ENCODE results near the gene SH3BGRL2. TPM values are rescaled to one million over a fixed set of nuclear protein-coding genes. Genes with fewer than 3 reads are reported as not detected.
A peak's percentile ranks its signal among the peaks of the same experiment; 100 is the strongest.

SH3BGRL2 gene
- 21.2 TPM for total RNA-seq

DNA sequence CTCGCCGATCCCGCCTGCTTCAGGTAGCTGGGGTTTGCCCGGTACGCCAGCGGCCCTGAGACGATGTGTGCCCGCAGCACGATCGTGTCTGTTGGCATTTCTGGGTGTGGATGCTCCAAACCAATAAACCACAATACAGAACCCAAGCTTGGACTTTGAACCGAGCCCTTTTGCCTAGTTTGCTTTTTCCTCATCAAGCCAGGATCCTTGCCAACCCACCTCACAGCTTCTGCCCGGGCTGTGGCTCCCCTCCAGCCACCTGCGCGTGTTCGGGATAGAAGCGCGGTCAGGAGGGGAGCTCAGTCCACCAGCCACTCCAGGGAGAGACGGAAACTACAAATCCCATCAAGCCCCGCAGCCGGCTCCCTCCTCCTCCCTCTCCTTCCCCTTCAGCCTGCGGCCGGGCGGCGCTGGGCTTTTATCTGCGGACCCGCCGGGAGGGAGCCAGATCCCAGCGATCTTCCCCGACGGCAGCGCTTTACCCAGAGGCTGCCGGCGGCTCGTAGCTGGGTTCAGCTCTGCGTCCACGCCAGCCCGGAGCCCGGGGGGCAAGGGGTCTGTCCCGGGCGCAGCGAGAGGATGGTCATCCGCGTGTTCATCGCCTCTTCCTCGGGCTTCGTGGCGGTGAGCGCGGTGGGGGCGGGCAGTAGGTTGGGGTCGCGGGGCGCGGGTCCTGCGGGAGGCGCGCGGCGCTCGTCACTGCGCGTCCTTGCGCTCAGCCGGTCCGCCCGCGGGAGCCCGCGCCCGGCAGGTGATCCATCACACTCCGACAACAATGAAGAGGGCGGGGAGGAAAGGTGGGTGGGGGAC lies at the start of gene SH3BGRL2:
TSS of gene SH3BGRL2 (plus strand) at position 447 of the 810 bp plus-strand sequence. CDS start at position 580, 133 bp downstream.
- peak; percentile 72 for DNase-seq

DNA sequence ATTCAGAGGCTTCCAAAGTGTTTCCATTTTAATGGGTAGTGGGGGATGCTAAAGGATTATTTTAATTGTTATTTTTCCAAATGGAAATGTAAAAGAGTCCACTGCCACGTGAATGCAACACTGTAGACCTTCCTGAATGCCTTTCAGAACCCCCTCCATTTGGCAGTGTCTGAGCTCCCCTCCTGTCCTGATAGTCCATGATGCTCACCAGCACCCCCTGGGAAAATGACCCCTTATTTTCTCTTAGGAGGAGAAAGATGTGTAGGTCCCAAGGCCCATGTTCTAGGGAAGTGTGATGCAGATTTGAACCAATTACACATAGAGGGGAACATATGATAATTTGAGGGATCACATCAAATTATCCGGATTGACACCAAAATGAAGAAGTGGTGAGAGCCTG lies 46.8 kb upstream of the SH3BGRL2 start:
- DNase-seq, result no peak

DNA sequence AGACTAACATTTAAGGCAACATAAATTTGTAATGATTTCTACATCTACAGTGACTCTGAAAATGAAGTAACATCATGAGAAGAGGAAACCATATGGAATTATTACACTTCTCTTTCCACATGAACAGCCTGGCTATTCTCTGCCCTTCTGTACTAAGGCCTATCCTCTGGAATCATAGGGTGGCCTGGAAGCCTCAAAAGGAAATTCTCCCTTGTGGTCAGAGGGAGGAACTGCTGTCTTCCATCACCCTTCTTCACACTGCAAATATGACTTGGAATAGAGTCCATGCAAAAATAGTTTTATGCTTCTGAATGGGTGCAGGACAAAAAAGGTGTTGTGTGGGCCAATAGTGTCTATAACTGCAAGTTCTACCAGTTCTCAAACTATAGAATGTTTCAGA lies 44.6 kb upstream of the SH3BGRL2 start:
- DNase-seq, result no peak

DNA sequence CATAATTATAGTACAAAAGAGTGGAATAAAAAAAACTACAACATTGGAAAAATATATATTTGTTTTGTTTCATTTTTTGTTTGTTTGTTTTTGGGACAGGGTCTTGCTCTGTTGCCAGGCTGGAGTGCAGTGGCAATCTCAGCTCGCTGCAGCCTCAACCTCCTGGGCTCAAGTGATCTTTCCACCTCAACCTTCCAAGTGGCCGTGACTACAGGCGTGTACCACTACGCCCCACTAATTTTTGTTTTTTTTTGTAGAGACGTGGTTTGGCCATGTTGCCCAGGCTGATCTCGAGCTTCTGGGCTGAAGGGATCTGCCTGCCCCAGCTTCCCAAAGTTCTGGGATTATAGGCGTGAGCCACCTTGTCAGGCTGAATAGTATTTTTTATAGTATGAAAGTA lies 41.4 kb upstream of the SH3BGRL2 start:
- DNase-seq, result no peak

DNA sequence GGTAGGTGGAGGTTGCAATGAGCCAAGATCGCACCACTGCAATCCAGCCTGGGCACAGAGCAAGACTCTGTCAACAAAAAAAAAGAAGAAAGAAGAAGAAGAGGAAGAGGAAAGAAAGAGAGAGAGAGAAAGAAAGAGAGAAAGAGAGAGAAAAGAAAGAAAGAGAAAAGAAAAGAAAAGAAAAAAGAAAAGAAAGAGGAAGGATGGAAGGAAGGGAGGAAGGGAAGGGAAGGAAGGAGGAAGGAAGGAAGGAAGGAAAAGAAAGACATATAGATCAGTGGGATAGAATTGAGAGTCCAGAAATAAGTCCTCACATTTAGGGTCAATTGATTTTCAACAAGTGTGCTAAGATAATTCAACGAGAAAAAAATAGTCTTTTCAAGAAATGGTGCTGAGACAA lies 34.0 kb upstream of the SH3BGRL2 start:
- no peak for DNase-seq

DNA sequence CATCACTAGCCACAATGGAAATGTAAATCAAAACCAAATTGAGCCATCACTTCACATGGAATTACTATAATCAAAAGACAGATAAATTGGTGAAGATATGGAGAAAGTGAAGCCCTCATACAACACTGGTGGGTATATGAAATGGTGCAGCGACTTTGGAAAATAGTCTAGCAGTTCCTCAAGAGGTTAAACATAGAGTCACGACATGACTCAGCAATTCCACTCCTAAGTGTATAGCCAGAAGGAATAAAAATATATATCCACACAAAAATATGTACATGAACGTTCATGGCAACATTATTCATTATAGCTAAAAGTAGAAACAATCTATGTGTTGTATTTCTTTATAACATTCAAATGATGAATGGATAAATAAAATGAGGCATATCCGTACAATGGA lies 33.1 kb upstream of the SH3BGRL2 start:
- DNase-seq, result no peak

DNA sequence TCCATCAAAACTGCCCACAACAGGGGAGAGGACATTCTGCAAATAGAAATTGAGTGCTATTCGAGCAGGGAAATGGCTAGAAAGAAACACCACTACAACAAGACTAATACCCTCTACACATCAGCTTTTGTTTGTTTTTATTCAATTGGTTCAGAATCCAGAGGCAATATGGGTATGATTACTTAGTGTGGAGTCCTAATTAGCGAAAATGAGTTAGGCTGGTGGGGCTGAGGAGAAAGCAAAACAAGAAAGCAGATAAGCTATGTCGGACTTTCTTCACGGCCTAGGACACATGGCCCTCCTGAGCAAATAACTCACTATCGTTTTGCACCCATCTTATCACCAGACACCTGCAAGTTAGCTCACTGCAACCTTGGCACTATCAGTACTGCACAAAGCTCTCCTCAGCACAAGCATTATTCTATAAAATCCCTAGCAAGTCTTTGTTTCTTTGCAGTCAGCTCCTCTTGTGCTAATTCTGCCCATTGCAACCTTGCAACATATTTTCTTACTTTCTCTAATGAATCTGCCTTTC lies 31.3 kb upstream of the SH3BGRL2 start:
- DNase-seq, result no peak

DNA sequence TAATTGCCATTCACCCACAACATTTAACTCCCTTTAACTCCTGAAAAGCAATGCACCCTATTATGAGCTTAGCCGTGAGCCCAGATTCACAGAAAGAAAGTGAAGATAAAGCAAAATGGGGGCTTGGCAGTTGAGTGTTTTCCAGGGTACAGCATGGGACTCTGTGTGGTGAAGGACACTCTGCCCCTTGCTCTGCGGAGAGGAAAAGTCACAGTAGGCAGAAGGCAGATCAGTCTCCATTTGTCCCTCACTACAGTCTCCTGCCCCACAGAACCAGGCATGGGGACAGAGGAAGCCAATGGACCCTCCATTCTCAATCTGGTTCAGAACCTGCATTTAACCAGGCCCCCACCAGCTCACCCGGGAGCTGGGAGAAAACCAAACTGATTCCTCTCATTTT lies 30.8 kb upstream of the SH3BGRL2 start:
- no peak for DNase-seq

DNA sequence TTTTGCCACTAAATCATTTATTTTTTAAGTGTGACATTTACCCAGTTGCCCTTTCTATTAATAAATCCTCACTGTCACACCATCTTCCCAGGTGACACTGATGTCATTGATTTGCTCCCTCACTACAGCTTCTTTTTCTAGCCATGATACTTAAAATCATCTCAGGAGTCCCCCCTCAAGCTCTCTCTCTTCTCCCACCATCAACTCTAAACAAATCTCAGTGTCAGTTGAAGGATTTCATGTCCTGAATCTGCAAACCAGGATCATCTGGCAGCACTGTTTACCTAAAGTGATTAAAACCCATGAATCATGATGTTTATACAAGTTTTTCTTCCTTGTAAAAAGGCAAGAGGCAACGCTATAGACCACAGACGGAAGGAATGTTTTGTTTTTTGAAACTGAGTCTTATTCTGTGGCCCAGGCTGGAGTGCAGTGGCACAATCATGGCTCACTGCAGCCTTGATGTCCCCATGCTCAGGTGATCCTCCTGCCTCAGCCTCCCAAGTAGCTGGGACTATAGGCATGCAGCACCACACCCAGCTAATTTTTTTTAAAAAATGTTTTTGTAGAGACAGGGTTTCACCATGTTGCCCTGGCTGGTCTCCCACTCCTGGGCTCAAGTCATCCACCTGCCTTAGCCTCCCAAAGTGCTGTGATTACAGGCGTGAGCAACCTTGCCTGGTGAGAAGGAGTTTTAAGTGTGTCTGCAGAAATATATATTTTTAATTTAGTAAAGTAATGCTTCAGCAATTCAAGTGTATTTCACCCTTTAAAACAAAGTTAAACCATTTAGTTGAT lies 30.1 kb upstream of the SH3BGRL2 start:
- DNase-seq, result no peak

DNA sequence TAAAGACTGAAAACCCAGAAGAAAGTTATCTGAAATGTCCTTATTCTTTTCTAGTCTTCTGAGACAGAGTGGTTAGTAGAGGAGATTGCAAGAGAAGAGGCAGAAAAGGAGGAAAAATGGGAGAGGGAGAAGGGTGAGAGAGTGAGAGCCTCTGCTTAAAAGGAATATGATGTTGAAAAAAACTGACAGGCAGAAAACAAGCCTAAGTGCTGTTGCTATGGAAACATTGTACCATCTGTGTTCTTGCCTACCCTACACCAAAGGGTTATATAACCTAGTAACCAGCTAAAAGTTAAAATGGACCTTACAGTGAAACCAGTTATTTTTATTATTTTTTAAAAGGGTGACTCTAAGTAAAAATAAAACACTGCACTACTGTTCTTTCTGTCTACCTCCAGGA lies 28.3 kb upstream of the SH3BGRL2 start:
- DNase-seq, result no peak

DNA sequence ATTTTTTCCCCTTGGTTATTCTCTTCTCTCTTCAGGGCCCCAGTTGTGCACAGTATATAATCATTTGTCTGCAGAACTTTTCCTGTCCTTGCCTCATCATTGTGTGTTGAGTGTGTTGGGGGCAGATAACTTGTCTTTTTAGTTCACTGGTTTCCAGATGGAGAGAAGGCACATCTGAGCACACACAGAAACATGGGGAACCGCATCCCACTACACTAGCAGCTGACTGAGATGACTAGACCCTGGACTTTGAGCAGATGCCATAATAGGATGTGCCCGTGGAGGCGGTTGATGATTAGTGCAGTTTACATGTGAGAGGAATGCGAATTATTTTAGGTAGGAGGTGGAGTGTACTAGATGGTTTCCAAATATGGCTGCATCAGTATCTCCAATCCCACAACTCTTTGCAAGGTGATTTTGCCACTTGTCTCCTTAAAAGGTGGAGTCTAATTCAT lies 26.5 kb upstream of the SH3BGRL2 start:
- DNase-seq, result peak; percentile 32

DNA sequence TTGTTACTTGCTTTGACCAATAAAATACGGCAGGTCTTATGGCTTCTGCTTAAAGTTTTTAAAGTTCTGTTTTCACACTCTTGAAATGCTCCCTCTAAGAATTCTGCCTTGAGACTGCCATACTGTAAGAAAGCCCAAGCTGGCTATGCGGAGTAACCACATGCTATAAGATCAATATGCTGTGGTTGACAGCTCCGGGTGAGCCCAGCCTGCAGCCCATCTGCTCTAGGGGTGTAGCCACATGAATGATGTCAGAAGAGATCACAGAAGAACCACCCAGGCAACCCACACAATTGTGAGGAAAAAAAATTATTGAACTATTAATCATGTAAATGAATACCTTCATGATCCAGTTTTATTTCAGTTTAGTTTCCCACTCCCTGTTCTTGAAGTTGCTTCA lies 26.1 kb upstream of the SH3BGRL2 start:
- DNase-seq, result no peak

DNA sequence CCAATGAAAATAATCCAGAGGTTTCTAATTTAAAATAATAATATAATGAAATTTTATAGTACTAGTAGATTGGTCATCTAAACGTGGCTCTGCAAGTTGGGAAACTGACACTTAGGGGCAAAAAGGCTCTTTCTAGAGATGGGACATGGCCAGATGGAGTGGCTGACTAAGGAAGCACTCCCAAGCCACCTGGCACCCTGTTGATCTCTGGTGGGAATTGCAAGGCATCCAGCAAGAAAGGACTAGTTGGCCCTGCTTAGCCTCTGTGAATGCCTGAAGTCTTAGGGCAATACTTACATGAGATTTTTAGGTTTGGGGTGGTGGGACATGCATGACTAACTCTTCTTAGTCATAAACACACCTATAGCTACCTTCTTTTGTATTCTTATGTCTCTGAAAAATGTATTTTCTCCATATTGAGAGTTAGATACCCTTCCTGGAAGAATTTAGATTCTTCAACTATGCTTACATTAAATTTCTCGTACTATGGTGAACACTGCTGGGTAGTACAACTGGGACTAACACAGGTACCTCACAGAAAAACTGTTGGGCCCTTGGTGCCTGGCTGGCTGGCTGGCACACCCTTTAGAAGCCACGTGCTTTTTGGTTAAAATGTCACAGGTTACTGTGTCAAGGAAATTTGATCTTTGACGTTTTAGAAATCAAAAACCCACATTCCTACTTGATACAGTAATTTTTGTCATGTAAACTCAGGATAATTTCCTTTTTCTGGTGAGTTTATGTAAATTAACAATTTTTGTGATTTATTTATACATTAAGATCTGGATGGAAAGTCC lies 25.0 kb upstream of the SH3BGRL2 start:
- no peak for DNase-seq

DNA sequence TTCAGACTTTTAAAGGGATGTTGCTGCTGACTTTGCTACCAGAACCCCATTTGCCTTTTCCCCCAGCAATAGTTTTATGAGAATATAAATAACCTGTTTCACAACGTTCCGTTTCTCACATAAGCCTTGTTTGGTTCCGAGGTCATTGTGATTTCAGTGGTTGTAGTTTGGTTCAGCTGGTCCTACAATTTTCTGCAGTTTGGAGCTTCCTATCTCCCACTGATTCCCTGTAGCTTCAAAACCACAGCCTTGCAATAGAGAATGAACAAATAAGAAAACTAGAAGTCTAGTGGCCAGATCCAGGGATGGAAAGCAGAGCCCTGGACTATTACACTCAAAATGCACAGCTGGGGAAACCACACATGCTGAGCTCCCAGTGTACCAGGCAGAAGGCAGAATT lies 24.1 kb upstream of the SH3BGRL2 start:
- no peak for DNase-seq

DNA sequence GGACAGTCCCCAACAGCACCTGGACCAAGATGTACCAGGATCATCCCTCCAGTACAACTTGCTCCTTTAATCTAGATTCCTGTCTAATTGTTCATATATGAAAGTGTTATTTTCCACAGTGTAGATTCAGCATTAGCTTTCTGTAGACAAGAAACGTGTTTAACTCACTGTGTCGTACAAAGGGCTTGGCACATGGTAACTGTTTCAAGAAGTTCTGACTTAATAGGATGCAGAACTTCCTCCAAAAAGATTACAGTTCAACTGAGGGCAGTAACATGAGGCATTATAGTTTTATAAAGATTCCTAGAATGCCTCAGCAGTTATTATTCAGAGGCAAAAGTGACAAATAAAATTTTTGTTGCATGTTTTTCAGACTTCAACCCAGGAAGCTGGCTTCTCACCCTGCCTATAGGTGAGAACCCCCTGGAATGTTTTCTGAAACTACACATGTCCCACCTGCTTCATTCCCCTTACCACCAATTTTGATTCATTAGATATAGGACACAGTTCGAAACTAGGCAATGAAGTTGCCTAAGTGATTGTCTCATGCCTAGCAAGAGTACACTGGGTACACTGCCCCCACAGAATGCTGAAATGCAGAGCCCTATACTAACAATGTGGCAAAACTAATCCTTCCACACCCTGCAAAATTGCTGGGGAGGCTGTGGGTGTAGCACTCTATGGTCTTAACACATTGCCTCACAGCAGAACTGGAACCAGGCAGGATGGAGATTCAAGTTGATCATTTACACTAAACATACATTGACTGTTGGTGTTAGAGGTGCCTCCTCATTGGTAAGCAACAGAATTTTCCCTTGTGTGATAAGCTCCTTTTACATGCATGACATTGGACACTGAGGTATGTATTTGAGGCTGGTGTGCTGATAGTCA lies 22.6 kb upstream of the SH3BGRL2 start:
- no peak for DNase-seq

DNA sequence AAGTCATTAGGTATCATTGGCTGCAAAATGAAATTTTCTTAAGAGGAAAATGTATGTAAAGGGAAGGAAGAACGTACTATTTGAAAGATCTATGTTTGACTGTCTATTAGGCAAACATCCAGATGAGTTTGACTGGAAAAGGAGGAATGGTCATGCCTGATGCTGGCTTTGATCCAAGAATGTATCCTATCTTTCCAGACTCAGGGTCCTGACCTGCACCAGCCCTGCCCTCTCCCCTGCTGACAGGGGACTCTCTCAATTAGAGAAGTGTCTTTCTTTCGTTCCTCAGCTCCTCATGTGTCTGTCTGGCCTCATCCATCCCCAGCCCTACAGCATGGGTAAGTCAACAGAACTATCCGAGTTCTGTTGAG lies 21.9 kb upstream of the SH3BGRL2 start:
- no peak for DNase-seq

DNA sequence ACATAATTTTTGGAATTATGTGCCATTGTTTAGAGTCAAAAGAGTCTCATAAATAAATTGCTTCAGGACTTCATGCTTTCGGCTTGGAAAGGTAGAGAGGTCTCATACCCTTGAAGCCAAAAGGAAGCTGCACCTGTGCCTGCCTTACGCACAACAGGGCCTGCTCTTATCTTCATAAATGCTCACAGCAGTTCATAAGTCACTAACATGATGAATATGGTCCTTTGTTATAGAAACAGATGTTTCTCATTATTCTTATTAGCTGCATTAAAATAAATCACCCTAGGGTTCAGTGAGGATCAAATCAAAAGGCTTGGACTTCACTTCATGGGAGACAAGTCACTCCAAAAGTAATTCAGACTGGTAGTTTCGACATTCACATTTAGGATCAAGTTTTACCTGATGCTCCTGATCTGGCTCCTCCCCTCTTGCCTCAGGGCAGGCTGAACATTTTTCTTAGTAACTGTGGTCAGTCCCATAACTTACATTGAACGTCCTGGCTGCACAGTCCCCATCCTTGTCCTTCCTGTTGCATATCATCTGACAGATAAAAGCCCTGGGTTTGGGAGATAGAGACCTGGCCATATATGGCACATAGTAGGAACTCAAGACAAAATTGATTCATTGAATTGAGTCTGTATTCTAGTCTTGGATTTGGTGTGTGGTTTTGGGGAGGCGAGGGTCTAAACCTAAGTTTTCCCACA lies 20.7 kb upstream of the SH3BGRL2 start:
- DNase-seq, result no peak

DNA sequence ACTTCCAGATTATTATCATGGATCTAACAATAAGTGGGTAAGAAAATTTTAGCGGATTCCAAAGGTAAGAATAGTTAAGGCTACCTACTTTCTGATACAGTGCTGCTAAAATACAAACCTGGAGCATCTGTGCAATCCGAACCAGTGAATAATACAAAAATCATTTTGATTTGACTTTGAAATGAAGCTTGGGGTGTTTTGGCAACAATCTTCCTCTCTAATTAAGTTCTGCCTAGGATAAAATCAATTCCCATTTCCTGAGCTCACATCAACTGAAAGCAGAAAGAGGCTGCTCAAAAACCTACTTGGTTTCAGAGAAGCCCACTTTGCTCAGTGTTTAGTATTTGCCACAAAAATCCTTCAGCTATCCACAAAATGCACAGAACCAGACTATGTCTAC lies 18.7 kb upstream of the SH3BGRL2 start:
- DNase-seq, result no peak

DNA sequence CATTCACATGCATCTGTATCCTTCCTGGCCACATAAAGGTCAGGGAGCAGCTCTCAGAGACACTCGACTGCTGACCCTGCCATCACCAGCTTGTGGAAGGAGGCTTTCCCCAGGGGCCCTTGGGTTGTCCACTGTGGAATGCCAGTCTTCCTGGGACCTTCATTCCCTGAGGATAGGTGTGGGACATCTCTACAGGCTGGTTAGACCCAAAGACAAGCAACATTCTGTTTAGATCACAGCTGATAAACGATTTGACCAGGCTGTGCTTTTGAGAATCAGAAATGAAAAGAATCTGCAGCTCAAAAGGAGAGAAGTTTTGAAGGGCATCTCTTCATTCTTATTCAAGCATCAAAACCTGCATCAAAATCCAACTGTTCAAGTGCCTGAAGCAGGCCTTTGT lies 18.2 kb upstream of the SH3BGRL2 start:
- DNase-seq, result no peak

DNA sequence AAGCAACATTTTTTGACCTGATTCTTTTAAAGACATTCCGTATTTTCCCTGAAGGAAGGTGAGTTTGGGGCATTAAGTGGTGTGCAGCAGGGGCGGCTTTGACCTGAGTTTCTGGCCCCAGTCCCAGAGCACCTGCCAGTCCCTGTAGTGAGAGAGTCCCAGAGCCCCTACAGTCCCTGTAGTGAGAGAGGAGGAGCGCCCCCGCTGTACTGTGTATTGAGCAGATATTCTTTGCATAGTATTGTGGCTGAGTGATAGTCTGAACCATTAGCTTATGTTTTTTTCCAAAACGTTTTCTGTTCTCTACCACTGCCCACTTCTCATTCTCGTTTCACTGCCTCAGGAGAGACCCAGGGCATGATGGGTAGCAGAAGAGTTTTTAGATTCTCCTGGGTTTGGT lies 17.2 kb upstream of the SH3BGRL2 start:
- DNase-seq, result no peak
